RPMI8226 (cell line): ENCODE data around the gene EFHD1.
"Not testable (repeated sequence)": the region's sequence is repeated elsewhere in the genome, so short reads cannot be mapped to it uniquely, and the experiment has no call there.

Experiments used
- DNase-seq: peaks from one replicate; pipeline ENCODE4 v3.0.0-alpha.2; 2015

Gene EFHD1

GRCh38 chr2:232697807-232698110, 64.4 kb downstream of the EFHD1 start:
- DNase-seq: no peak

GRCh38 chr2:232698556-232699091, 65.2 kb downstream of the EFHD1 start:
- no peak for DNase-seq

- no peak for DNase-seq
Measured at GRCh38 chr2:232699110-232699509, 65.7 kb downstream of the EFHD1 start.

GRCh38 chr2:232700154-232700553, 66.8 kb downstream of the EFHD1 start:
- DNase-seq: no peak

GRCh38 chr2:232707076-232707475, 73.7 kb downstream of the EFHD1 start:
- DNase-seq: no peak

- no peak for DNase-seq
Measured at GRCh38 chr2:232713505-232713904, 80.1 kb downstream of the EFHD1 start.

- DNase-seq: no peak
Measured at GRCh38 chr2:232714969-232715368, 81.6 kb downstream of the EFHD1 start.

- DNase-seq: not testable (repeated sequence)
Measured at GRCh38 chr2:232720056-232720455, 86.7 kb downstream of the EFHD1 start.

- DNase-seq: no peak
Measured at GRCh38 chr2:232721261-232721660, 87.9 kb downstream of the EFHD1 start.

- DNase-seq: no peak
Measured at GRCh38 chr2:232721882-232722281, 88.5 kb downstream of the EFHD1 start.

- no peak for DNase-seq
Measured at GRCh38 chr2:232723027-232723426, 89.6 kb downstream of the EFHD1 start.

- no peak for DNase-seq
Measured at GRCh38 chr2:232728785-232729184, 95.4 kb downstream of the EFHD1 start.

- no peak for DNase-seq
Measured at GRCh38 chr2:232731470-232731869, 98.1 kb downstream of the EFHD1 start.
